HG02759 (cell line): ENCODE data around the gene RFX2.

ENCODE experiments used
- ATAC-seq: cut with Tn5 transposase; IDR thresholded peaks from one replicate; pipeline ENCODE4 v1.9.1; 2021; ENCODE audit warnings: mild to moderate bottlenecking, moderate library complexity; ENCODE audit not compliant: unreplicated experiment

Gene RFX2

DNA sequence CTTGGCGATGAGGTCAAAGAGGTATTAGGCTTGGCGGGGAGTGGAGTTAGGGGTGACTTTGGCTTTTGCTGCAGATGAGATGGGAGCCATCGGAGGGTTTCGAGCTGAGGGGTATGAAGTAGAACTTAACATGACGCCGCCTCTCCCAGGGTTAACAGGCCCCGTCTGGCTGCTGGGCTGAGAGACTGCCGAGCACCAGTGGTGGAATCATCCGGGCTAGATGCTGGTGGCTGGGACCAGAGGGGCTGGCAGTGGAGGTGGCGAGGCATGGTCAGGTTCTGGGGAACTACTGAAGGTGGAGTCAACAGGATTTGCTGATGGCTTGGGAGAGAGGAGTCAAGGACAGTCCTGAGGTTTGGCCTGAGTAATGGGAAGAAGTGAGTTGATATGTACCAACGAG lies 4.9 kb downstream of the RFX2 start:
- no peak for ATAC-seq

GRCh38 chr19:6103894-6104293 lies 6.4 kb downstream of the RFX2 start:
- ATAC-seq: no peak

GRCh38 chr19:6103217-6103644 lies 7.1 kb downstream of the RFX2 start:
- no peak for ATAC-seq

DNA sequence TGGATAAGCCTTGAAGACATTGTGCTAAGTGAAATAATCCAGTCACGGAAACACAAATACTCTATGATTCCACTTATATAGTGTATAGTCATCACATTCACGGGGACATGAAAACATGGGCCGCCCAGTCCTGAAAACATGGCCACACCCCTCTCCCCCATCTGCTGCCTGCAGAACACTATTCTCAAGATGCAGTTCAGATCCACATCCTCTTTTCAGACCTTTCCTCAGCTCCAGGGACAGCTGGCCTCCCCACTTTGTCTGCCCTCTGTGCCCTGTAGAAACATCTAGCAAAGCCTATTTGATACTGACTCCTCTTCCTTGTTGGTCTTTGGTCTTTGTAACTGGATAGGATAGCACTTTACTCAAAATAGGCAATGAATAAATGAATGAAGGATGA lies 8.3 kb downstream of the RFX2 start:
- no peak for ATAC-seq

- no peak for ATAC-seq
Measured at GRCh38 chr19:6101291-6101825, 8.9 kb downstream of the RFX2 start.

DNA sequence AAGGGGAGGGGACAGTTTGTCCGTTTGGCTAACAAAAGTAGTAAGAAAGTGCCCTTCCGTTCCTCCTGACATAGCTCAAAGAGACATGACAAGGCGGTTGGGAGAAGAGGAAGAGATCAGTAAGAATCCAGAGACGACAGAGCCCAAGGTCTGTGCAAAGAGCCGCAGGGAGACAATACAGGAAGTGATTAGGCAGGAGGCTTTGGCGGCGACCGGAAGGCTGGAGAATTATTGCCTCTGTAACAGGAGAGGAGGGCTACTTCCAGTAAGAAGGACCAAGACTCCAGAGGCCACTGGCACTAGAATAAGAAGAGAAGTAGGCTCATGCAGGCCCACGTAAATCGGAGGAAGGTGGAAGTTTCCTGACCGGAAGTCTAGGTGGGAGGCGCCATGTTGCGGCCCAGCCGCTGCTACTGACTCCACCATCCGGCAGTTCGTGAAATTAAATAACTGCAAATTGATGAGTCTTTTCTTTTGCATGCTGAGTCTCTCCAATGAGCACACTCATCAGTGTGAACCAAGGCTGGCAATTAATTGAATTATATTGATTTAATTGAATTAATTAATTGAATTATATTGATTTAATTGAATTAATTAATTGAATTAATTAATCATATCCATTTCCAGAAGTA lies 9.9 kb downstream of the RFX2 start:
- ATAC-seq: no peak

DNA sequence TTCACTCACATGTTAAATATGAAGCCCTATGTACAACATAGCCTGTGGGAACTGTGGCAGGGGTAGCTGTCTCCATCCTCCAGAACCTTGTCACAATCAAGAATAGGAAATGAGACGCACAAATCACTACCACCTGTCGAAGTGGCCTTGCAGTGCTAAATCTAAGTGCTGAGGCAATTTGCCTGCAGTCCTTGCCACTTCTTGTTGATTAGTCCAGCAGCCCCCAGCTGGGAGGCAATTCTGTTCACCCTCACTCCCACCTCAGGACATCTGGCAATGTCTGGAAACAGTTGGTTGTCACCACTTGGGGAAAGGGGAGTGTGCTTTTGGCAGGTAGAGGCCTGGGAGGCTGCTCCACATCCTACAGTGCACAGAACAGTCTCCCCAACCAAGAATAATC lies 10.7 kb downstream of the RFX2 start:
- no peak for ATAC-seq

- no peak for ATAC-seq
Measured at GRCh38 chr19:6099033-6099432, 11.3 kb downstream of the RFX2 start.

- no peak for ATAC-seq
Measured at GRCh38 chr19:6098574-6098973, 11.7 kb downstream of the RFX2 start.

DNA sequence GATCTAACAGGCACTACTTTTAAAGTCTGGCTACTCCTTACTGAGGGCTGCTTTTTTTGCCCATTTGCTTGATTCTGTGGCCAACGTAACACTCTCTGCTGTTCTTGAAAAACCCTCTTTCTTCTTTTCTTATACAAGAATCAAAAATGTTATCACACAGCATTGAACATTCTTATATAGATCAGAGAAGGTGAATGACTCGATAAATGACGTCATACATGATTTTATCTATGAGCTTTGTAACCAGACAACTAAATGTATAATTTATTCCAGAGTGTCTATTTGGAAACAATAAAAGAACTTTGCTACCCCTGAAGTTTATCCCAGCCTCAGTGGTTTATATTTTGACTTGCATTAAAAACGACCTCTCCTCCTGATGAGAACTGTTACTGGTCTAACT lies 12.4 kb downstream of the RFX2 start:
- no peak for ATAC-seq

GRCh38 chr19:6095760-6096159 lies 14.5 kb downstream of the RFX2 start:
- ATAC-seq: no peak

GRCh38 chr19:6092329-6093286 lies 17.7 kb downstream of the RFX2 start:
- ATAC-seq: no peak

DNA sequence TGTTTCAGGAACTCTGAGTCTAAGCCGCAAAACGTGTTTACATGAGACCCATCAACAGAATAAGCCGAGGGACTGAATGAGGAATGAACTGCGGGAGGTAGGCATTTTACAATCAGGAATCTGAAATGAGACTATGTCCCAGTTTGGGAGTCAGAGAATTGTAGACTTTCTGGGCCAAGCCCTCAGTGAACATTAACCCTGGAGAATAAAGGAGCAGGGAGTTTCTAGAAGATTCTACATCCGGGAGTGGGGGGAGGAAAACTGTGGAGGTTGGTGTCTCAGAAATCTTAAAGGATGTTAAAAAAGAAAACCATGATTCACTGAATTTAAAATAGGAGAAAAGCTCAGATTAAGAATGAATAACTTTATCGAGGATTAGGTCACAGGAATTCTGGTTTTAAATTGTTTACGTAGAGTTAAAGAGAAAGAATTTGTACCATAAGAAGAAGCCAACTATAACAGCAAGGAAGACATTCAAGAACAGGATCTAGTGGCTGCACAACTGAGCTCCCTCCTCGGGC lies 18.5 kb downstream of the RFX2 start:
- ATAC-seq: no peak

GRCh38 chr19:6090634-6091033 lies 19.7 kb downstream of the RFX2 start:
- ATAC-seq: no peak

GRCh38 chr19:6088602-6089049 lies 21.7 kb downstream of the RFX2 start:
- ATAC-seq: no peak

- no peak for ATAC-seq
Measured at GRCh38 chr19:6087074-6087571, 23.2 kb downstream of the RFX2 start.

GRCh38 chr19:6086068-6086788 lies 24.1 kb downstream of the RFX2 start:
- ATAC-seq: no peak

DNA sequence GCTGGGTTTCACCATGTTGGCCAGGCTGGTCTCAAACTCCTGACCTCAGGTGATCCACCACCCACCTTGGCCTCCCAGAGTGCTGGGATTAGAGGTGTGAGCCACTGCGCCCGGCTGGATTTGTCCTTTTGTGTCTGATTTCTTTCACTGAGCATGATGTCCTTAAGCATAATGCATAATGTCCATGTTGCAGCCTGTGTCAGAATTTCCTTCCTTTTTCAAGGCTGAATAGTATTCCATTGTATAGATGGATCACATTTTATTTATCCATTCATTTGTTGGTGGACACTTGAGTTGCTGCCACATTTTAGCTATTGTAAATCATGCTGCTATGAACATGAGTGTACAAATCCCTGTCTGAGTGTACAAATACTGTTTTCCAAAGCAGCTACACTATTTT lies 25.5 kb downstream of the RFX2 start:
- no peak for ATAC-seq

GRCh38 chr19:6079107-6079506 lies 31.2 kb downstream of the RFX2 start:
- no peak for ATAC-seq

GRCh38 chr19:6078068-6078467 lies 32.2 kb downstream of the RFX2 start:
- ATAC-seq: no peak
